Epithelial cell of esophagus (primary cell): ENCODE data around the gene ZIC5.

Experiments
- DNase-seq: peaks from one replicate; pipeline ENCODE4 v3.0.0; 2010; ENCODE audit warnings: low read depth
- H3K4me3 ChIP-seq: 2 replicates; pipeline ENCODE4 v1.5.1; 2011; ENCODE audit warnings: mild to moderate bottlenecking, low read length, control low read depth
- CTCF ChIP-seq: IDR thresholded peaks from 2 replicates; pipeline ENCODE4 v1.5.1; 2011; ENCODE audit warnings: low read depth, mild to moderate bottlenecking, low read length, control low read depth, inconsistent platforms; ENCODE audit not compliant: insufficient read depth; ENCODE audit errors: missing control alignments

ZIC5 gene

GRCh38 chr13:99986741-99987140 is 15.2 kb upstream of the ZIC5 start:
- no peak for TF ChIP-seq CTCF
- H3K4me3 ChIP-seq = no peak overlapping the region
- no peak for DNase-seq

GRCh38 chr13:99985886-99986527 is 14.4 kb upstream of the ZIC5 start:
- TF ChIP-seq CTCF = no peak
- H3K4me3 ChIP-seq = no peak overlapping the region
- DNase-seq = no peak

GRCh38 chr13:99985241-99985874 is 13.8 kb upstream of the ZIC5 start:
- H3K4me3 ChIP-seq = no peak overlapping the region
- TF ChIP-seq CTCF = no peak
- no peak for DNase-seq

- no peak for TF ChIP-seq CTCF
- H3K4me3 ChIP-seq = no peak overlapping the region
- DNase-seq = no peak
Measured at GRCh38 chr13:99984461-99985240, 13.1 kb upstream of the ZIC5 start.

GRCh38 chr13:99983499-99984401 is 12.2 kb upstream of the ZIC5 start:
- no peak for DNase-seq
- TF ChIP-seq CTCF = no peak
- H3K4me3 ChIP-seq = no peak overlapping the region

GRCh38 chr13:99982731-99983498 is 11.3 kb upstream of the ZIC5 start:
- no peak overlapping the region for H3K4me3 ChIP-seq
- no peak for TF ChIP-seq CTCF
- DNase-seq = no peak
